Activated CD8-positive, alpha-beta T cell treated with anti-CD3 and anti-CD28 coated beads for 36 hours (primary cell): ENCODE data around the gene RHBDD1. TPM values are rescaled to one million over a fixed set of nuclear protein-coding genes. Genes with fewer than 3 reads are reported as not detected.

Experiments
- ATAC-seq: fragments of 200-7000 bp; cut with Tn5 transposase; one replicate; pipeline ENCODE4 v1.10.0; 2021; ENCODE audit warnings: mild to moderate bottlenecking, moderate library complexity
- CTCF ChIA-PET: fragments of 350-600 bp; sonication (Branson Sonifier 250); formaldehyde crosslinking; loops from one replicate; lab custom pipeline; 2021; ENCODE audit warnings: antibody characterized with exemption; lab: Charles Lee
- POLR2A ChIA-PET: fragments of 350-600 bp; sonication (Branson Sonifier 250); formaldehyde crosslinking; loops from one replicate; lab custom pipeline; 2021; ENCODE audit warnings: antibody characterized with exemption; lab: Charles Lee
- DNase-seq: peaks from one replicate; pipeline ENCODE4 v3.0.0-alpha.2; 2020
- H3K27ac Mint-ChIP-seq: one replicate; pipeline ENCODE4 v1.8.0; 2021; ENCODE audit warnings: mild to moderate bottlenecking, mixed read lengths
- H3K27me3 Mint-ChIP-seq: one replicate; pipeline ENCODE4 v1.8.0; 2021; ENCODE audit warnings: mixed read lengths
- H3K36me3 Mint-ChIP-seq: one replicate; pipeline ENCODE4 v1.8.0; 2021; ENCODE audit warnings: low read depth, mixed read lengths
- H3K4me1 Mint-ChIP-seq: one replicate; pipeline ENCODE4 v1.8.0; 2021; ENCODE audit warnings: low read depth, mixed read lengths
- H3K4me3 Mint-ChIP-seq: one replicate; pipeline ENCODE4 v1.8.0; 2021; ENCODE audit warnings: mild to moderate bottlenecking, moderate library complexity, mixed read lengths
- H3K9me3 Mint-ChIP-seq: one replicate; pipeline ENCODE4 v1.8.0; 2021; ENCODE audit warnings: mixed read lengths
- CTCF ChIP-seq: fragments of 200-600 bp; IDR thresholded peaks from one replicate; pipeline ENCODE4 v1.8.0; 2022; ENCODE audit warnings: antibody characterized with exemption, mild to moderate bottlenecking
- intact Hi-C: fragments of 100-400 bp; cut with micrococcal nuclease; formaldehyde crosslinking; loops from one replicate; pipeline ENCODE4 v1.10.0; 2022
- total RNA-seq, 2 experiments: library from RNA; stranded (reverse); gene quantifications; one replicate each; pipeline ENCODE4 v1.2.3, GENCODE V29; 2021

RHBDD1 gene
- total RNA-seq, 2 experiments from 2014 or later = 34.3 to 35.9 TPM

- TF ChIP-seq CTCF = no peak
- POLR2A ChIA-PET = no interaction called here
- intact Hi-C loops = no loop called here
- Mint-ChIP-seq H3K9me3 (no peaks in the 10 kb centered on the region), H3K4me1 (peaks cover 72% of the 10 kb centered on the region), H3K36me3 (peaks cover 17% of the 10 kb centered on the region), H3K27me3 (no peaks in the 10 kb centered on the region), H3K4me3 (no peak overlapping the region), H3K27ac (no peak overlapping the region)
- no peak for ATAC-seq
- CTCF ChIA-PET = interaction anchor here (0.9 kb wide), 1 partner anchor 9 kb away, joined by 3 read pairs; no protein-coding TSS in a partner anchor
- DNase-seq = no peak
Measured at GRCh38 chr2:226793646-226794045, 42.2 kb upstream of the RHBDD1 start.

- no peak for TF ChIP-seq CTCF
- peaks cover 17% of the 10 kb centered on the region for H3K36me3 Mint-ChIP-seq
- ATAC-seq = no peak
- ChIA-PET POLR2A (interaction anchor here (2.9 kb wide), 1 partner anchor 41 kb away, joined by 9 read pairs; the partner anchor contains the start of gene RHBDD1), CTCF (no interaction called here)
- H3K9me3 Mint-ChIP-seq = no peaks in the 10 kb centered on the region
- no peak overlapping the region for H3K27ac Mint-ChIP-seq
- intact Hi-C loops = no loop called here
- no peak overlapping the region for H3K4me3 Mint-ChIP-seq
- H3K4me1 Mint-ChIP-seq = peaks cover 66% of the 10 kb centered on the region
- no peaks in the 10 kb centered on the region for H3K27me3 Mint-ChIP-seq
- DNase-seq = no peak
Measured at GRCh38 chr2:226794196-226794661, 41.6 kb upstream of the RHBDD1 start.

- no peak overlapping the region for H3K27ac Mint-ChIP-seq
- peaks cover 61% of the 10 kb centered on the region for H3K4me1 Mint-ChIP-seq
- no peak for DNase-seq
- CTCF ChIA-PET = interaction anchor here (1.2 kb wide), 1 partner anchor 27 kb away, joined by 3 read pairs; no protein-coding TSS in a partner anchor
- intact Hi-C loops = no loop called here
- TF ChIP-seq CTCF = no peak
- H3K9me3 Mint-ChIP-seq = no peaks in the 10 kb centered on the region
- no peak overlapping the region for H3K4me3 Mint-ChIP-seq
- POLR2A ChIA-PET = interaction anchor here (2.9 kb wide), 1 partner anchor 41 kb away, joined by 9 read pairs; the partner anchor contains the start of gene RHBDD1
- peaks cover 17% of the 10 kb centered on the region for H3K36me3 Mint-ChIP-seq
- no peak for ATAC-seq
- H3K27me3 Mint-ChIP-seq = no peaks in the 10 kb centered on the region
Measured at GRCh38 chr2:226794751-226795171, 41.1 kb upstream of the RHBDD1 start.

GRCh38 chr2:226795281-226796011 lies 40.4 kb upstream of the RHBDD1 start:
- Mint-ChIP-seq H3K4me1 (peaks cover 58% of the 10 kb centered on the region), H3K4me3 (no peak overlapping the region), H3K36me3 (peaks cover 14% of the 10 kb centered on the region), H3K27me3 (no peaks in the 10 kb centered on the region), H3K9me3 (no peaks in the 10 kb centered on the region), H3K27ac (no peak overlapping the region)
- CTCF ChIA-PET = interaction anchor here (1.2 kb wide), 1 partner anchor 27 kb away, joined by 3 read pairs; no protein-coding TSS in a partner anchor
- no peak for TF ChIP-seq CTCF
- POLR2A ChIA-PET = interaction anchor here (0.6 to 2.9 kb wide), 2 partner anchors 40 to 305 kb away, joined by 5 to 9 read pairs; partner anchors contain the start of gene RHBDD1
- ATAC-seq (no peak), DNase-seq (peak; percentile 4)
- intact Hi-C loops = no loop called here
